Activated CD8-positive, alpha-beta memory T cell treated with anti-CD3 and anti-CD28 coated beads, Interleukin-2, amount 50 U/mL, for 4 hours (primary cell): Measurements from ENCODE around the gene CD1B.
"Not testable (repeated sequence)": the region's sequence is repeated elsewhere in the genome, so short reads cannot be mapped to it uniquely, and the experiment has no call there.

Source experiments
- DNase-seq: peaks from one replicate; pipeline ENCODE4 v3.0.0-alpha.2; 2020

The CD1B gene

DNA sequence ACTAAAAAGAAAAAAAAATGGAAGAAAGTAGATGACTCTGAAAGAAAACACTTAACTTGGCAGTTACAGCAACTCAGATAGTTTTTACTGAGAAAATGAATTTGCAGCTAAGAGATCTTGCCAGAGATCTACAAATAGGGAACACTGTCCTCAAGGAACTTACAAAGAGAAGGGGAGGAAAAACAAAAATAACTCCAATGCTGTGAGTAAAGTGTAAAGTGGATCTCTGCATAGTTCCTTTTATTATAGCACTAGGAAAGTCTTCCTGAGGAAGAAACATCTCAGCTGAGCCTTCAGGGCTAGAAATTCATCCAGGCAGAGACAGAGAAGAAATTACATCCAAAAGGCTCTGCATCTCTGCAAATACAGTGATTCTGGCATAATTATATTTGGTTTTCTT is 3.9 kb downstream of the CD1B start:
- no peak for DNase-seq

DNA sequence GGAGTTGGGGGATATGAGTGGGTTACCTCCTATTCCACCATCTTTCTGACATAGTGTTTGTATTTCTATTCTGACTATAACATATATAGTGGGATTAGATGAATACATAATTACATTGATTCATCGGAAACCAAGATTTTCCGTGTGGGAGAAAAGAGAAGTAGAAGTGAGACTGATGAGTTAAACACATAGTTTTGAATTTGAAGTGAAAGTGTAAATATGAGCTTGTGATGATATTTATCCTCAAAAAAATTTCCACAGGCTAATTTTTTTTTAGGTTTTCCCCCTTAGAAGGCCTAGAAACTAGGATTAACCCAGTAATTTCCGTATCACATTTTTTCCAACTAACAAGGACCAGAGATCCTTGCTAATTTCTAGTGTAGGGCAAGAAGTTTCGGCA is 6.9 kb downstream of the CD1B start:
- DNase-seq: no peak

DNA sequence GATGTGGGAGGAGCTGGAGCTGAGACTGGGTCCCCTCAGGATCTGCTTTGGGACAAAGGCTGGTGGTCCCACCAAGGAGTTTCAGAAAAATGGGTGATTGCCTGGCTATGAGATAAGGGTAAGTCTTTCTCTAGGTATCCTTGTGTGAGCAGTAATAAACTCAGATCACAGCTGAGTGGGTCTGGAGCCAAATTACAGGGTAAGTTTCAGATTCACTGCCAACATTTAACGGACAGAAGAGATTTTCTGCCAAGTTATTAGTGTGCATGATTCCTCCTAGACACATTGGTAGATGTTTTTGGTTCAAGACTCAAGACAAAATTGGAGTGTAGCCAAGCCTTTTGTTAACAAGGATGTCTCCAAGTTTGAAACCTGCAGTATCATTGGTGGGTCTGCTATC is 7.5 kb downstream of the CD1B start:
- no peak for DNase-seq

DNA sequence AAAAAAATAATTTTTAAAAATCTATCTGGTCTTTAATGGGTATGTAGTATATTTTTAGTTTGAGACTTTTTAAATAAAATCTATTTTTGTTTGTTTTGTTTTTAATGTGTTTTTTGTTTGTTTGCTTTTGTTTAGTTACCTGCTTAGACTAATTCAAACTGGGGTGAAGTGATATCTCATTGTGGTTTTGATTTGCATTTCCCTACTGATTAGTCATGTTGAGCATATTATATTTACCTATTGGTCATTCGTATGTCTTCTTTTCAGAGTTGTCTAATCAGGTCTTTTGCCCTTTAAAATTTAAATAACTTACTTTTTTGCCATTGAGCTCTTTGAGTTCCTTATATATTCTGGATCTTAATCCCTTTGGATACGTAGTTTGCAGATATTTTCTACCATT is 20.3 kb downstream of the CD1B start:
- no peak for DNase-seq

DNA sequence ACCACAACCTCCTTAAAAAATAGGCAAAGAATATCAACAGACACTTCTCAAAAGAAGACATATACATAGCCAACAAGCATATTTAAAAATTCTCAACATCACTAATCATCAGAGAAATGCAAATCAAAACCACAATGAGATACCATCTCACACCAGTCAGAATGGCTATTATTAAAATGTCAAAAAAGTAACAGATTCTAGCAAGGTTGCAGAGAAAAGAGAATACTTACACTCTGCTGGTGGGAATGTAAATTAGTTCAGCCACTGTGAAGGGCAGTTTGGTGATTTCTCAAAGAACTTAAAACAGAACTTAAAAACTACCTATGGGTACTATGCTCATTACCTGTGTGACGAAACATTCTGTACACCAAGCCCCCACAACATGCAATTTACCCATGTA is 20.7 kb downstream of the CD1B start:
- DNase-seq: no peak

DNA sequence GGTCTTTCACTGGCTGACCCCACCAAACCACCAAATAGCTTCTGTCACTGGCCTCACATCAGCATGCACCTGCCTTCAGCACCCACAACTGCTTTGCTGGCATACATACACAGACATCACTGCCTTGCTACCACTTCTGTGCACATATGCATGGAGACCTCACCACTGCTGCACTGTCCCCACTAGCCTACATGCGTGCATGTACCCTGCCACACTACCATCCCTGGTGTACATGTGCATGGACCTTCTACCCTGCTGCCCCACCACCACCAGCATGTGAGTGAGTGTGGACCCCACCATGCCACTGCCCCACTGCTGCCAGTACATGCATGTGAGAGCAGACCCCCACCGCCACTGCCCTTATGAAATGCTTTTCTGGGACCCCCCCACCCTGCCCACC is 35.5 kb downstream of the CD1B start:
- DNase-seq: no peak

DNA sequence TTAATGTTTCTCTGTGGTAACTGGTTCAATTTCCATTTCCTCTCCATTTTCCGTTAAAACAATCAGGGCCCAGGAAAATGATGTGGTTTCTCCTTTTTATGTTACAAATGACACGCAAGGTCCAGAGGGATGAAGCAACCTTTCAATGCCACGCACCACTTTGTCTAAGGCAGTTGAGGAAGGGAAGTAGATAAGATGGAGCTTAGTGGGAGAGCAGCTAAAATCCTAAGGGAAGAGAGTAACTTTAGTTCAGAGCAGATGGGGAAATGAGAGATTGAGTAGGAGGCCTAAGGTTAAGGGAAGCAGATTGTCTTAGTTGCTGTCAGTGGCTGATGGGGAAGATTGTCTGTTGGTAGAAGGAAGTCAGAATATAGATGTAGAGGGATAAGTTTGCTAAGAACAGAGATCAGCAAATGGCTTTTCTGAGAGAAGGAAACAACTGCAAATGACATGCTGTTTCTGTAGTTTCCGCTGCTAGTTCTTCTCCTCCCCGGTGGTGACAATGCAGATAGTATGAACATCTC is 40.9 kb downstream of the CD1B start:
- DNase-seq: no peak

DNA sequence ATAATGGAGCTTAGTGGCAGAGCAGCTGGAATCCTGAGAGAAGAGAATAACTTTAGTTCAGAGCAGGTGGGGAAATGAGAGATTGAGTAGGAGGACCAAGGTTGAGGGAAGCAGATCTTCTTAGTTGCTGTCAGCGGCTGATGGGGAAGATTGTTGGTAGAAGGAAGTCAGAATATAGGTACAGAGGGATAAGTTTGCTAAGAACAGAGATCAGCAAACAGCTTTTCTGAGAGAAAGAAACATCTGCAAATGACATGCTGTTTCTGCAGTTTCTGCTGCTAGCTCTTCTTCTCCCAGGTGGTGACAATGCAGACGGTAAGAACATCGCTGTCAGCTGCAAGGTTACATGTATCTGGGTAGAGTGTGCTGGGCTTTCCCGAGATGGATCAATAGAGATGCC is 41.5 kb downstream of the CD1B start, which contains the start of gene CD1C:
TSS of gene CD1C (plus strand) at position 113 of the 400 bp plus-strand sequence. CDS start at position 255, 142 bp downstream.
- DNase-seq: no peak

DNA sequence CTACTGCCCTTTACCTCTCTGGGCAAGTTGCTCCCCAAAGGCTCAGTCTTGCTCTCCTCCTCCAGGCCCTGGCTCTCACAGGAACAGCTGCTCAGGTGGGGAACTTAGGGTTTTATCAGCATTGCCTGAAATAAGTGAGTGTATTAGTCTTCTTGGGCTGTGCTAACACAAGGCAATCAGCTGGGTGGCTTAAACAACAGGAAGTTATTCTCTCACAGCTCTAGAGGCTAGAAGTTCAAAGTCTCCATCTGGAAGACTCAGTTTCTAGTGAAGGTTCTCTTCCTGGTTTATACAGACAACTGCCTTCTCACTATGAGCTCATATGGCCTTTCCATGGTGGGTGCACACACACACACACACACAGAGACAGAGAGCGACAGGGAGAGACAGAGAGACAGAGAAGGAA is 44.4 kb downstream of the CD1B start:
- no peak for DNase-seq

DNA sequence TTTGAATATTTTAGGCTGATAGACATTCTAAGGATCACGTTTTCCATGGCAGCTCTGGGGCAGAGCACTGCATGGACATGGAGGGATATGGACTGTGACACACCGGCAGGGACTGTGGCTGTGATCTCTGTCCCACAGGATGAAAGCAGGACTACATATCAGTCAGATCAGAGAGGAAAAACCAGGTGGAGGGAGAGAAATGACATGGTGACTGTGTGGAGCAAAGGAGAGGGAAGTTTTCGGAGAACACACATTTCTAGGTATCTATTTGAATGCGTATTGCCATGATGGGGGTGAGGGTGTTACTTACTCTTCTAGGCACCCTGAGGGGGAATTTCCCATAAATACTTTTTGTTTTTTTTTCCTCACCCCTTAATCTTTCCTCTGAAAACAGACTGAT is 44.8 kb downstream of the CD1B start:
- DNase-seq: no peak

DNA sequence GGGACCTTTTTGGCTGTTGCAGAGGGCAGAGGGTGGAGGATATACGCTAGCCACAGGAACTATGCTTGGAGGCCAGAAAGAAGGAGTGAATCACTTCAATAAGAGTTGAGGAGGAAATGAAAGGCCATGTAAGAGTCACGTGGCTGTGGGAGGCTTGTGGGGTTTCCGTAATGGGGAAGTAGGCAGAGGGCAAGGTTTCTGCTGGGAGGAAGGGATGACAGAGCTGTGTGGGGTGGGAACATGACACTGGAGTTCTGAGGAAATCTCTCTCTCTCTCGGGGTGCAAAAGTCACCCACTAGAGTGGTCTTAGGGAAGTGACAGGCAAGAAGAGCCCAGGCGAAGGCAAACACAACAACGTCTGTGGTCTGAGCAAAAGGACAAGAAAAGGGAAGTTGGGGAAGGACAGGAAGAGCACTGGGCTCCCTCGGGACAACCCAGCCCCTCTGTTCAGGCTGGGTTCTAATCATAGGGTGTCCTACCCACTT is 45.5 kb downstream of the CD1B start:
- DNase-seq: no peak

DNA sequence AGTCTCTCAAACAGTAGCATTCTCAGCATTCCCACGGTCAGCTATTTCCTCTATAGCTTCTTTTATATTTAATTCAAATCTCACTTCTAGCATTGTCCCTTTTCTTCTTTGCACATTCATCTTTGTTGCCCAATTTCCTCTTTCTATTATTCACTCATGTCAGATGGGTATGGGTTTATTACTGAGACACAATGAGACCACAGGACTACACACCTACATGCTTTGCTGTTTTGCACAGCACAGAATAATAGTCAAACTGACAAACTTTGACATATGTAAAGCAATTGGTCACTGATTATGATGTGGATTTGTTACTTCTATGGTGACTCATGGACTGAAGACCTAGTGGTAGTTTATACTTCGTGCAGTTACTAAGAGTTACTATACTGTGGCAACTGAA is 47.4 kb downstream of the CD1B start:
- no peak for DNase-seq

DNA sequence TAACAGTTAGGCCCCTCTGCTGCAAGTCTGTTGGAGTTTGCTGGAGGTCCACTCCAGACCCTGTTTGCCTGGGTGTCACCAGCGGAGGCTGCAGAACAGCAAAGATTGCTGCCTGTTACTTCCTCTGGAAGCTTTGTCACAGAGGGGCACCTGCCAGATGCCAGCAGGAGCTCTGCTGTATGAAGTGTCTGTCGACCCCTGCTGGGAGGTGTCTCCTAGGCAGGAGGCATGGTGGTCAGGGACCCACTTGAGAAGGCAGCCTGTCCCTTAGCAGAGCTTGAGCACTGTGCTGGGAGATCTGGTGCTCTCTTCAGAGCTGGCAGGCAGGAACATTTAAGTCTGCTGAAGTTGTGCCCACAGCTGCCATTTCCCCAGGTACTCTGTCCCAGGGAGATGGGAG is 48.9 kb downstream of the CD1B start:
- DNase-seq: not testable (repeated sequence)
